Sigmoid colon (tissue), 7 donors: ENCODE data around the gene FAM180B. TPM values are rescaled to one million over a fixed set of nuclear protein-coding genes. Genes with fewer than 3 reads are reported as not detected.

Experiments
- DNase-seq: peaks from one replicate; pipeline ENCODE4 v3.0.0-alpha.2; 2019
- H3K27ac ChIP-seq, 4 donors: fragments of 200-600 bp; sonication (generic); one replicate each; pipeline ENCODE4 v1.5.1; 2016 to 2019; ENCODE audit warnings: mild to moderate bottlenecking in 1 of 4
- H3K27me3 ChIP-seq, 3 donors: fragments of 200-600 bp; sonication (generic); one replicate each; pipeline ENCODE4 v1.5.1; 2019; ENCODE audit warnings: mild to moderate bottlenecking in 1 of 3
- H3K36me3 ChIP-seq, 4 donors: fragments of 200-600 bp; sonication (generic); one replicate each; pipeline ENCODE4 v1.5.1; 2016 to 2019
- H3K4me1 ChIP-seq, 4 donors: fragments of 200-600 bp; sonication (generic); one replicate each; pipeline ENCODE4 v1.5.1; 2017 to 2019
- H3K4me3 ChIP-seq, 4 donors: fragments of 200-600 bp; sonication (generic); one replicate each; pipeline ENCODE4 v1.5.1; 2017 to 2019; ENCODE audit warnings: mild to moderate bottlenecking in 2 of 4, moderate library complexity in 1 of 4
- H3K9me3 ChIP-seq, 4 donors: fragments of 200-600 bp in 3 of 4; sonication (generic) in 3 of 4; one replicate each; pipeline versions ENCODE4 v1.5.1 to v1.6.1; 2013 to 2019
- EP300 ChIP-seq, 4 donors: sonication (generic); formaldehyde crosslinking; IDR thresholded peaks; one replicate each; pipeline ENCODE4 v1.6.1; 2017; ENCODE audit warnings: antibody characterized with exemption in 4 of 4
- POLR2A ChIP-seq, 2 donors: fragments of 450-650 bp; IDR thresholded peaks; one replicate each; pipeline ENCODE4 v1.6.1; 2016; ENCODE audit warnings: antibody characterized with exemption in 2 of 2, mild to moderate bottlenecking in 2 of 2, moderate library complexity in 2 of 2
- POLR2AphosphoS5 ChIP-seq, 4 donors: sonication (generic); formaldehyde crosslinking; IDR thresholded peaks; one replicate each; pipeline ENCODE4 v1.6.1; 2017; ENCODE audit warnings: antibody characterized with exemption in 4 of 4
- WGBS, 2 donors: extraction: QIAGEN DNeasy Blood & Tissue Kit; methylation state at CpG; one replicate each; pipeline ENCODE4 v1.1.7; 2013; 5-methylcytosine and 5-hydroxymethylcytosine counted together
- intact Hi-C: fragments of 100-400 bp; cut with DNase I; formaldehyde crosslinking; loops from one replicate; pipeline ENCODE4 v1.15.1; 2023
- polyA plus RNA-seq, 3 donors: library from polyadenylated mRNA; stranded (reverse); fragments of 200-250 nt; gene quantifications; one replicate each; pipeline ENCODE4 v1.2.3, GENCODE V29; 2013
- total RNA-seq, 4 donors: library from RNA; depleted of rRNA; stranded (reverse); fragments of >200 nt; gene quantifications; one replicate each; pipeline ENCODE4 v1.1.0, GENCODE V29; 2016
- TF ChIP-seq, protein P1 (sequence below), 4 experiments: fragments of 450-650 bp in 3 of 4; fragments of 200-600 bp in 1 of 4; IDR thresholded peaks; one replicate each; pipeline ENCODE4 v1.5.1; 2016 to 2019; ENCODE audit warnings: antibody characterized with exemption in 4 of 4, mild to moderate bottlenecking in 3 of 4, moderate library complexity in 2 of 4
- donor health status: healthy with polysubstance abuse.
- donor health status: Bipolar disorder and iron deficiency.
- donor health status: healthy.

Gene FAM180B
- total and polyA plus RNA-seq, 7 donors: 0.12 to 1.4 (median 0.41) TPM; not detected in 2

- DNase-seq: no peak
- no peak for TF ChIP-seq POLR2AphosphoS5 (IDR thresholded peaks at IDR 0.05)
- TF ChIP-seq, protein P1, sequence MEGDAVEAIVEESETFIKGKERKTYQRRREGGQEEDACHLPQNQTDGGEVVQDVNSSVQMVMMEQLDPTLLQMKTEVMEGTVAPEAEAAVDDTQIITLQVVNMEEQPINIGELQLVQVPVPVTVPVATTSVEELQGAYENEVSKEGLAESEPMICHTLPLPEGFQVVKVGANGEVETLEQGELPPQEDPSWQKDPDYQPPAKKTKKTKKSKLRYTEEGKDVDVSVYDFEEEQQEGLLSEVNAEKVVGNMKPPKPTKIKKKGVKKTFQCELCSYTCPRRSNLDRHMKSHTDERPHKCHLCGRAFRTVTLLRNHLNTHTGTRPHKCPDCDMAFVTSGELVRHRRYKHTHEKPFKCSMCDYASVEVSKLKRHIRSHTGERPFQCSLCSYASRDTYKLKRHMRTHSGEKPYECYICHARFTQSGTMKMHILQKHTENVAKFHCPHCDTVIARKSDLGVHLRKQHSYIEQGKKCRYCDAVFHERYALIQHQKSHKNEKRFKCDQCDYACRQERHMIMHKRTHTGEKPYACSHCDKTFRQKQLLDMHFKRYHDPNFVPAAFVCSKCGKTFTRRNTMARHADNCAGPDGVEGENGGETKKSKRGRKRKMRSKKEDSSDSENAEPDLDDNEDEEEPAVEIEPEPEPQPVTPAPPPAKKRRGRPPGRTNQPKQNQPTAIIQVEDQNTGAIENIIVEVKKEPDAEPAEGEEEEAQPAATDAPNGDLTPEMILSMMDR (IDR thresholded peaks at IDR 0.05): no peak
- intact Hi-C loops: loop anchor here (5.0 kb wide), 1 partner anchor 102 kb away; no protein-coding TSS in a partner anchor
- Histone ChIP-seq H3K4me3 (no peak overlapping the region), H3K27me3 (no peaks in the 10 kb centered on the region), H3K27ac (no peak overlapping the region), H3K4me1 (peaks cover 0 to 23% (median 10%) of the 10 kb centered on the region in 4 donors), H3K9me3 (no peaks in the 10 kb centered on the region), H3K36me3 (peaks cover 8 to 54% (median 26%) of the 10 kb centered on the region in 4 donors)
- WGBS, 2 donors: 97 to 98% methylated on average over 7 of the region's 7 CpGs
Measured at GRCh38 chr11:47569646-47570045, 16.8 kb upstream of the FAM180B start.

DNA sequence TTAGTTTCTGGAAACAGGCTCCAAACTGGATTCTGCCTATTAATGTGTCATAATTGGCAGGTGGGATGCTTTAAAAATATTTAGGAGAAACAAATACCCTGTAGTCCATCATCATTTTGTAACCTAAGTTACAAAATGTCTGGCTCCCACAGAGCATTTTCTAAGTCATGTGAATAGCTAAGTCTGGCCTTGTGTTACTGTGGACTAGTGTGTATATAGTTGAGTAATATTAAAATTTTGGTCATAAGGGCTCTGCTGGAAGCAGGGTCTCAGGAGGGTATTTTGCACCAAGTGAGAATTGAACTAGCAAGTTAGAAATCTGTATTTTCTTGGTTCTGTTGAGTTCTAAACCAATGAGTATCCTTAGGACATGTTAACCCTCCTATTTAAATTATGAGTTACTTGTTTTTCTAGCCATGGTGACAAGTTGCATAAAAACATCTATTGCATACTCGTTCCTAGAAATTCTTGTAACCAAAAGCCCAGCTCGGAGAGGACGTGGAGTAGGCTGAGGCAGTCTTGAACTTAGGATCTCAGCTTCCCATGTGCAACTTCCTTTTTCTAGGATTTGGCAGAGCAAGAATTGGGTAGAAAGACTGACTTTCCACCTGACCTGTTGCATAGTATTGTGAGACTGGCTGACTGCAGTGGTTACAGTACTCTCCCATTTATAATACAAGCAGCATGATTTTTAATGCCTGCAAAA is 15.7 kb upstream of the FAM180B start:
- WGBS, 2 donors: 90 to 92% methylated on average over 3 of the region's 3 CpGs
- H3K27ac ChIP-seq: no peak overlapping the region
- no peaks in the 10 kb centered on the region for H3K27me3 ChIP-seq
- no peak overlapping the region for H3K4me3 ChIP-seq
- no peaks in the 10 kb centered on the region for H3K9me3 ChIP-seq
- DNase-seq: no peak
- TF ChIP-seq POLR2A (IDR thresholded peaks at IDR 0.05) (no peak), EP300 (IDR thresholded peaks at IDR 0.05) (no peak)
- peaks cover 8 to 65% (median 30%) of the 10 kb centered on the region in 4 donors for H3K36me3 ChIP-seq
- peaks cover 0 to 18% (median 4%) of the 10 kb centered on the region in 4 donors for H3K4me1 ChIP-seq
- intact Hi-C loops: no loop called here

DNA sequence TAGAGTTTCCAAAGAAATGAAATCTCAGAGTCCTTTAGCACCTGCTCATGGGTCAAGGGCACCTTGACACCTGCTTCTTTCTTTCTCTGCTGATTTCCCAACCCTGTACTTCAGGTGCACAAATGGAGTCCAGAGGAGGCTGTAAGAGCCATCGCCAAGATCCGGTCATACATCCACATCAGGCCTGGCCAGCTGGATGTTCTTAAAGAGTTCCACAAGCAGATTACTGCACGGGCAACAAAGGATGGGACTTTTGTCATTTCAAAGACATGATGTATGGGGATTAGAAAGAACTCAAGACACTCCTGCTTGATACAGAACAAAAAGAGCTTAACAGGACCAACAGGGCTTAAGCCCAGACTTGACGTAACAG is 15.1 kb upstream of the FAM180B start:
- DNase-seq: no peak
- TF ChIP-seq POLR2A (IDR thresholded peaks at IDR 0.05) (no peak), POLR2AphosphoS5 (IDR thresholded peaks at IDR 0.05) (no peak), EP300 (IDR thresholded peaks at IDR 0.05) (no peak)
- TF ChIP-seq, protein P1 (IDR thresholded peaks at IDR 0.05): no peak
- Histone ChIP-seq H3K4me3 (no peak overlapping the region), H3K36me3 (peaks cover 8 to 66% (median 30%) of the 10 kb centered on the region in 4 donors), H3K9me3 (no peaks in the 10 kb centered on the region), H3K27ac (no peak overlapping the region), H3K27me3 (no peaks in the 10 kb centered on the region), H3K4me1 (peaks cover 0 to 13% (median 1%) of the 10 kb centered on the region in 4 donors)
- WGBS, 2 donors: 93 to 94% methylated on average over 4 of the region's 4 CpGs
- intact Hi-C loops: no loop called here

GRCh38 chr11:47571895-47572294 is 14.6 kb upstream of the FAM180B start:
- H3K9me3 ChIP-seq: no peaks in the 10 kb centered on the region
- no peak overlapping the region for H3K4me3 ChIP-seq
- 86 to 94% methylated on average over 1 of the region's 1 CpG for WGBS, 2 donors

DNA sequence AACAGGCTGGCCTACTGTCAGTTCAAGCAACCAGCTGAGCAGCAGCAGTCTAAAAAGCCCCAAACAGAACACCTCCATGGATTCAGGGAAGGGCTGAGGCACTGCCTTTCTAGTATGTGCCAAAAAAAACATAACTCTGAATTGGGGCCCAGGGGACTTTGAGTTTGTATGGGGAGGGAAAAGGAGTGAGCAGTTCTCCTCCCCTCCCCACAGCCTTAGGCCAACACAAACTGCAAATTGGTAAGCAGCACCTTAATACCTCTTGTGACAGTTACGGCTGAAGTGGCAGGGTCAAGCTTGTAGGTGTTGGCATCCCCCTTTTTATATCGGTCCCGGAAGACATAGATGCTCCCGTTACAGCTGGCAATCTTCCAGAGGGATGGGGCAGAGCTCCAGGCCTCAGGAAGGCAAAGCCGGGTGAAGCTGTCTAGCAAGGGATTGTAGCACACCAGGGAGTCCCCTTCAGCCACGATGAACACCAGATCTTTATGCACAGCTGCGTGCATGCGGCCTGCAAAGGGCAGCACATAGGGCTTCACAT is 13.7 kb upstream of the FAM180B start:
- H3K4me3 ChIP-seq: no peak overlapping the region
- no peak for TF ChIP-seq POLR2AphosphoS5 (IDR thresholded peaks at IDR 0.05)
- no peak for TF ChIP-seq POLR2A (IDR thresholded peaks at IDR 0.05)
- no peak for TF ChIP-seq EP300 (IDR thresholded peaks at IDR 0.05)
- H3K27me3 ChIP-seq: no peaks in the 10 kb centered on the region
- peaks cover 8 to 66% (median 30%) of the 10 kb centered on the region in 4 donors for H3K36me3 ChIP-seq
- no peaks in the 10 kb centered on the region for H3K9me3 ChIP-seq
- intact Hi-C loops: no loop called here
- H3K4me1 ChIP-seq: peaks cover 0 to 19% (median 6%) of the 10 kb centered on the region in 4 donors
- WGBS, 2 donors: 64 to 79% methylated on average over 8 of the region's 8 CpGs
- no peak overlapping the region for H3K27ac ChIP-seq
- no peak for DNase-seq

More at GRCh38 chr11:47571895-47572294, 14.6 kb upstream of the FAM180B start:
- Histone ChIP-seq H3K36me3 (peaks cover 8 to 66% (median 30%) of the 10 kb centered on the region in 4 donors), H3K27ac (no peak overlapping the region), H3K4me1 (peaks cover 0 to 13% (median 0%) of the 10 kb centered on the region in 4 donors), H3K27me3 (no peaks in the 10 kb centered on the region)
- TF ChIP-seq, protein P1 (IDR thresholded peaks at IDR 0.05): no peak
- intact Hi-C loops: no loop called here
- no peak for DNase-seq
